Adrenal gland (tissue), 5 donors: ENCODE measurements around the gene CLMN.

Experiments
- CTCF ChIP-seq, 6 experiments: fragments of 450-650 bp in 4 of 6; fragments of 200-600 bp in 2 of 6; sonication (generic) in 1 of 6; IDR thresholded peaks; 1 replicate in 5 of 6; 2 replicates in 1 of 6; pipeline versions ENCODE4 v1.5.1 to v1.8.0; 2016 to 2021; ENCODE audit warnings: antibody characterized with exemption in 6 of 6, mild to moderate bottlenecking in 2 of 6, moderate library complexity in 1 of 6
- POLR2A ChIP-seq, 2 donors: fragments of 450-650 bp; IDR thresholded peaks; one replicate each; pipeline ENCODE4 v1.6.1; 2017; ENCODE audit warnings: antibody characterized with exemption in 2 of 2, mild to moderate bottlenecking in 2 of 2, moderate library complexity in 1 of 2
- donor health status: DM: no; HTN: no; CAD: no.

GRCh38 chr14:95317817-95318343 lies 1.8 kb downstream of the CLMN start:
- TF ChIP-seq POLR2A (IDR thresholded peaks at IDR 0.05) (no peak), CTCF (IDR thresholded peaks at IDR 0.05) (no peak)
